H1 (cell line): ENCODE results near the gene MSI1. TPM values are rescaled to one million over a fixed set of nuclear protein-coding genes. Genes with fewer than 3 reads are reported as not detected.

ENCODE experiments used
- CTCF ChIA-PET: fragments of 300-600 bp; sonication (Branson Sonifier 250); formaldehyde crosslinking; loops from one replicate; lab custom pipeline; 2021; ENCODE audit not compliant: partially characterized antibody; lab: Charles Lee
- POLR2A ChIA-PET: fragments of 300-600 bp; sonication (Branson Sonifier 250); formaldehyde crosslinking; loops from one replicate; lab custom pipeline; 2021; ENCODE audit warnings: inconsistent platforms; ENCODE audit not compliant: partially characterized antibody; lab: Charles Lee
- DNase-seq, 2 experiments: peaks; one replicate each; pipeline versions ENCODE4 v3.0.0 to v3.0.0-alpha.2; 2010 to 2022; ENCODE audit warnings: low spot score in 2 of 2, low read depth in 1 of 2, mixed read lengths in 1 of 2
- FAIRE-seq: peaks from 2 replicates; lab custom pipeline; 2011; peaks lifted over from hg19 to GRCh38; lab: Jason Lieb, UNC
- H2AFZ ChIP-seq: 2 replicates; pipeline ENCODE4 v1.8.1; 2012; ENCODE audit warnings: low read length, inconsistent platforms
- H2AK5ac ChIP-seq: 2 replicates; pipeline ENCODE4 v1.6.1; 2013; ENCODE audit warnings: low read depth, low read length
- H2BK120ac ChIP-seq: replicated peaks from 2 replicates; pipeline ENCODE3; 2013; ENCODE audit warnings: low read depth, low read length, inconsistent platforms
- H2BK12ac ChIP-seq: 2 replicates; pipeline ENCODE4 v1.6.1; 2013; ENCODE audit warnings: low read depth, low read length
- H2BK15ac ChIP-seq: 2 replicates; pipeline ENCODE4 v1.6.1; 2013; ENCODE audit warnings: low read length
- H2BK20ac ChIP-seq: 2 replicates; pipeline ENCODE4 v1.6.1; 2013; ENCODE audit warnings: low read length
- H2BK5ac ChIP-seq: 2 replicates; pipeline ENCODE4 v1.6.1; 2013; ENCODE audit warnings: low read depth, low read length
- H3K14ac ChIP-seq: 2 replicates; pipeline ENCODE4 v1.6.1; 2013; ENCODE audit warnings: inconsistent platforms; ENCODE audit not compliant: insufficient read length
- H3K18ac ChIP-seq: 2 replicates; pipeline ENCODE4 v1.6.1; 2013; ENCODE audit warnings: low read length; ENCODE audit errors: extremely low read depth
- H3K23ac ChIP-seq: 2 replicates; pipeline ENCODE4 v1.6.1; 2013; ENCODE audit warnings: inconsistent platforms; ENCODE audit not compliant: insufficient read length
- H3K23me2 ChIP-seq: 2 replicates; pipeline ENCODE4 v1.6.1; 2013; ENCODE audit warnings: low read depth, low read length
- H3K27ac ChIP-seq: 2 replicates; pipeline ENCODE4 v1.6.1; 2011; ENCODE audit warnings: low read depth, low read length, inconsistent platforms
- H3K27me3 ChIP-seq, 4 experiments: replicated peaks in 1 of 4; 1 replicate in 1 of 4; 2 replicates in 3 of 4; pipeline versions ENCODE4 v1.6.1 to v1.8.1; 2011 to 2013; ENCODE audit warnings: low read length in 3 of 4, mild to moderate bottlenecking in 3 of 4, inconsistent platforms in 2 of 4, mixed read lengths in 2 of 4, moderate library complexity in 1 of 4; ENCODE audit not compliant: control insufficient read depth in 3 of 4, insufficient read depth in 3 of 4; ENCODE audit errors: extremely low read depth in 1 of 4
- H3K36me3 ChIP-seq, 4 experiments: 2 replicates each; pipeline versions ENCODE4 v1.6.1 to v1.8.1; 2011 to 2013; ENCODE audit warnings: mild to moderate bottlenecking in 4 of 4, low read length in 3 of 4, moderate library complexity in 2 of 4, control low read depth in 1 of 4, inconsistent platforms in 1 of 4; ENCODE audit not compliant: insufficient read depth in 4 of 4, control insufficient read depth in 2 of 4
- H3K4ac ChIP-seq: replicated peaks from 2 replicates; pipeline ENCODE3; 2013; ENCODE audit warnings: low read length, low read depth, mixed read lengths, inconsistent platforms; ENCODE audit not compliant: insufficient read length
- H3K4me1 ChIP-seq, 4 experiments: replicated peaks in 1 of 4; 1 replicate in 1 of 4; 2 replicates in 3 of 4; pipeline versions ENCODE4 v1.6.1 to v1.8.1; 2011 to 2013; ENCODE audit warnings: low read length in 3 of 4, inconsistent platforms in 2 of 4, mixed read lengths in 1 of 4; ENCODE audit not compliant: insufficient read depth in 4 of 4, control insufficient read depth in 3 of 4
- H3K4me2 ChIP-seq, 2 experiments: 2 replicates each; pipeline versions ENCODE4 v1.6.1 to v1.8.1; 2011 to 2013; ENCODE audit warnings: low read depth in 2 of 2, low read length in 2 of 2, control low read depth in 1 of 2, inconsistent platforms in 1 of 2, mild to moderate bottlenecking in 1 of 2; ENCODE audit not compliant: insufficient read depth in 1 of 2
- H3K4me3 ChIP-seq, 4 experiments: fragments of 200-600, 300-600 bp in 1 of 4; sonication (generic), shearing (Covaris generic), sonication (Bioruptor Twin) in 1 of 4; 2 replicates each; pipeline versions ENCODE4 v1.5.1 to v1.8.1; 2011 to 2016; ENCODE audit warnings: low read length in 4 of 4, low read depth in 3 of 4, control low read depth in 2 of 4, inconsistent platforms in 2 of 4, mild to moderate bottlenecking in 2 of 4, mixed read lengths in 1 of 4, moderate library complexity in 1 of 4; ENCODE audit not compliant: insufficient read depth in 2 of 4; ENCODE audit errors: extremely low read depth in 1 of 4
- H3K56ac ChIP-seq: replicated peaks from 2 replicates; pipeline ENCODE3; 2013; ENCODE audit warnings: low read depth, mild to moderate bottlenecking, mixed read lengths, low read length, inconsistent platforms; ENCODE audit not compliant: insufficient read length
- H3K79me1 ChIP-seq: 2 replicates; pipeline ENCODE4 v1.6.1; 2013; ENCODE audit warnings: low read depth, low read length, control low read depth
- H3K79me2 ChIP-seq, 2 experiments: 2 replicates each; pipeline versions ENCODE4 v1.6.1 to v1.8.1; 2012 to 2013; ENCODE audit warnings: low read length in 2 of 2, mild to moderate bottlenecking in 2 of 2, inconsistent platforms in 1 of 2; ENCODE audit not compliant: insufficient read depth in 2 of 2, control insufficient read depth in 1 of 2
- H3K9ac ChIP-seq, 4 experiments: replicated peaks in 1 of 4; 1 replicate in 1 of 4; 2 replicates in 3 of 4; pipeline versions ENCODE4 v1.6.1 to v1.8.1; 2011 to 2013; ENCODE audit warnings: low read depth in 3 of 4, low read length in 3 of 4, control low read depth in 2 of 4, mild to moderate bottlenecking in 2 of 4, moderate library complexity in 2 of 4, inconsistent platforms in 1 of 4; ENCODE audit errors: extremely low read depth in 1 of 4
- H3K9me3 ChIP-seq, 2 experiments: 2 replicates each; pipeline versions ENCODE4 v1.6.1 to v1.8.1; 2012 to 2013; ENCODE audit warnings: mild to moderate bottlenecking in 2 of 2, moderate library complexity in 2 of 2, control low read depth in 1 of 2, inconsistent platforms in 1 of 2, low read depth in 1 of 2, low read length in 1 of 2, mixed read lengths in 1 of 2; ENCODE audit not compliant: insufficient read depth in 2 of 2
- H4K20me1 ChIP-seq, 2 experiments: replicated peaks in 1 of 2; 2 replicates each; pipeline versions ENCODE3 to v1.8.1; 2011 to 2013; ENCODE audit warnings: inconsistent platforms in 2 of 2, low read length in 2 of 2, mild to moderate bottlenecking in 1 of 2; ENCODE audit not compliant: insufficient read depth in 2 of 2, control insufficient read depth in 1 of 2
- H4K5ac ChIP-seq: 2 replicates; pipeline ENCODE4 v1.6.1; 2013; ENCODE audit warnings: low read length, low read depth, mixed read lengths, inconsistent platforms; ENCODE audit not compliant: insufficient read length
- H4K8ac ChIP-seq: 2 replicates; pipeline ENCODE4 v1.8.0; 2013; ENCODE audit warnings: mild to moderate bottlenecking, moderate library complexity, low read length, inconsistent platforms; ENCODE audit not compliant: insufficient read depth; ENCODE audit errors: extremely low read depth
- H4K91ac ChIP-seq: replicated peaks from 2 replicates; pipeline ENCODE3; 2013; ENCODE audit warnings: low read length, mixed read lengths, inconsistent platforms; ENCODE audit not compliant: insufficient read length
- HDAC2 ChIP-seq, 2 experiments: fragments of 300-600 bp in 1 of 2; sonication (generic) in 1 of 2; IDR thresholded peaks; 2 replicates each; pipeline ENCODE4 v1.6.1; 2011 to 2012; ENCODE audit warnings: low read depth in 2 of 2, low read length in 2 of 2, mild to moderate bottlenecking in 2 of 2, moderate library complexity in 2 of 2, borderline replicate concordance in 1 of 2, inconsistent platforms in 1 of 2
- POLR2A ChIP-seq, 2 experiments: IDR thresholded peaks; 1 replicate in 1 of 2; 2 replicates in 1 of 2; pipeline ENCODE4 v1.6.1; 2011; ENCODE audit warnings: low read depth in 2 of 2, low read length in 2 of 2, mild to moderate bottlenecking in 2 of 2; ENCODE audit errors: control extremely low read depth in 1 of 2
- WGBS, 2 experiments: shearing (Covaris generic) in 1 of 2; methylation state at CpG; one replicate each; pipeline versions ENCODE4 v1.1.6 to v1.1.7; 2013 to 2015; ENCODE audit warnings: low lambda C conversion rate in 2 of 2, mixed read lengths in 2 of 2, inconsistent platforms in 1 of 2, low coverage in 1 of 2, missing lambda C conversion rate in 1 of 2; ENCODE audit not compliant: insufficient replicate concordance in 2 of 2, insufficient coverage in 1 of 2, insufficient read length in 1 of 2; ENCODE audit errors: extremely low coverage in 1 of 2, missing lambda C conversion rate in 1 of 2; 5-methylcytosine and 5-hydroxymethylcytosine counted together
- polyA plus RNA-seq, 7 experiments: library from polyadenylated mRNA; depleted of rRNA in 3 of 7; stranded (reverse) in 5 of 7; unstranded in 2 of 7; fragments of >200 nt in 5 of 7; fragments of 200-250 nt in 2 of 7; gene quantifications; 1 replicate in 5 of 7; 2 replicates in 1 of 7; 4 replicates in 1 of 7; pipeline versions ENCODE4 v1.2.1 to v1.2.3, GENCODE V29; 2011 to 2013; ENCODE audit warnings: missing spikeins in 2 of 7, mixed read lengths in 2 of 7
- total RNA-seq: library from RNA; stranded (reverse); fragmentation: NEBNext Ultra II Directional; extraction: Animal tissue kit (Norgen Biotek cat#: 25700); gene quantifications from 2 replicates; pipeline ENCODE4 v1.2.1, GENCODE V29; 2021

MSI1 gene
- total and polyA plus RNA-seq, 2 of the 8 experiments (the other 6 are each of a cell fraction or from before 2014, with no cell fraction given): 13.5 to 51.9 TPM

DNA sequence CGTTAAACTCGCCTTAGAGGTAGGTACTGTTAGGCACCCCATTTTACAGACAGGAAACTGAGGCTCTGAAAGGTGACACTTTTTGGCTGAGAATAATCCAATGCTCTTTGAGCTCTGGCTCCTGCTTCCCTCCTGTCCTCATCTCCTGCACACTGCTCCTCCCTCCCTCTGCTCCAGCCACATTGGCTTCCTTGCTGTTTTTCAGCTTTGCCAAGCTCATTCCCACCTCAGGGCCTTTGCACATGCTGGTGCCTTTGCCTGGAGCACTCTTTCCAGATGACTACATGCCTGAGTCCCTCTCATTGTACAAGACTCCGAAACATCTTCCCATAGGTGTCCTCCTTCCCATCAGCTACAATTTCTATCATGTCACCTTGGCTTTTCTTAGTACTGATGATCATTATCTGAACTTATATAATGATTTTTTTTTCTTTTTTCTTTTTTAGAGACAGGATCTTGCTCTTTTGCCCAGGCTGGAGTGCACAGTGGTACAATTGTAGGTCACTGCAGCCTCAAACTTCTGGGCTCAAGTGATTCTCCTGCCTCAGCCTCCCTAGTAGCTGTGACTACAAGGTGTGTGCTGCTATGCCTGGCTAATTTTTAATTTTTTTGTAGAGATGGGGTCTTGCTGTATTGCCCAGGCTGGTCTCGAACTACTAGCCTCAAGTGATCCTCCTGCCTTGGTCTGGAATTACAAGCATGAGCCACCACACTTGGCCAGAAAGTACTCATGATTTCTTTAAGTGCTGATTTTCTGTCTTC, 15.2 kb downstream of the MSI1 start:
- no peak overlapping the region for H3K56ac ChIP-seq
- no peak for TF ChIP-seq HDAC2 (IDR thresholded peaks at IDR 0.05; ENCODE audit: borderline replicate concordance in 1 of 2, low read depth in 2 of 2, low read length in 2 of 2)
- 0 out of 3 replicates have a peak, but pooled peaks of 1 of the 2 experiments have one; percentile 6 for TF ChIP-seq POLR2A (IDR thresholded peaks at IDR 0.05; ENCODE audit: control extremely low read depth in 1 of 2, low read depth in 2 of 2, low read length in 2 of 2)
- TF ChIP-seq, all 59 proteins: peak for 1
- no peak overlapping the region for H4K91ac ChIP-seq
- ChIA-PET CTCF (interaction anchor here (0.8 to 8.5 kb wide), 14 partner anchors 13 to 121 kb away, joined by 3 to 66 read pairs (median 4); no protein-coding TSS in a partner anchor), POLR2A (interaction anchor here (0.8 to 2.8 kb wide), 9 partner anchors 11 to 126 kb away, joined by 3 to 13 read pairs (median 4); partner anchors contain the start of gene COX6A1)
- H3K9ac ChIP-seq: no peak overlapping the region
- H3K23ac ChIP-seq: no peak overlapping the region
- no peak overlapping the region for H3K4ac ChIP-seq
- peaks cover 28 to 52% (median 42%) of the 10 kb centered on the region in 4 experiments for H3K36me3 ChIP-seq
- no peak overlapping the region for H2AFZ ChIP-seq
- no peaks in the 10 kb centered on the region for H3K27me3 ChIP-seq
- H3K18ac ChIP-seq: no peak overlapping the region
- no peak overlapping the region for H2BK20ac ChIP-seq
- H2BK15ac ChIP-seq: no peak overlapping the region
- H2BK5ac ChIP-seq: no peak overlapping the region
- no peak overlapping the region for H3K14ac ChIP-seq
- no peak overlapping the region for H3K4me3 ChIP-seq
- H2BK120ac ChIP-seq: no peak overlapping the region
- peaks cover 7 to 10% of the 10 kb centered on the region in 2 experiments for H4K20me1 ChIP-seq
- H4K5ac ChIP-seq: no peak overlapping the region
- H3K79me1 ChIP-seq: no peaks in the 10 kb centered on the region
- no peaks in the 10 kb centered on the region for H3K9me3 ChIP-seq
- DNase-seq (no peak), FAIRE-seq (no peak)
- H4K8ac ChIP-seq: no peak overlapping the region
- H3K27ac ChIP-seq: no peak overlapping the region
- no peaks in the 10 kb centered on the region for H3K23me2 ChIP-seq
- H3K4me2 ChIP-seq: no peak overlapping the region
- no peaks in the 10 kb centered on the region for H3K79me2 ChIP-seq
- no peak overlapping the region for H2AK5ac ChIP-seq
- no peak overlapping the region for H2BK12ac ChIP-seq
- WGBS, 2 experiments: 88% methylated on average over 4 of the region's 4 CpGs; no CpG with 5 or more reads in 1 of the 2 experiments
- peaks cover under 1 to 3% (median 2%) of the 10 kb centered on the region in 4 experiments; a peak in 6 of 7 replicates for H3K4me1 ChIP-seq
